GM20000 (cell line): ENCODE data around the gene FEZF2.
A peak's percentile ranks its signal among the peaks of the same experiment; 100 is the strongest.

Experiments used
- DNase-seq: peaks from one replicate; pipeline ENCODE4 v3.0.0; 2012; ENCODE audit warnings: low spot score
- CTCF ChIP-seq: IDR thresholded peaks from 2 replicates; pipeline ENCODE4 v1.5.1; 2012; ENCODE audit warnings: mild to moderate bottlenecking, control low read depth; ENCODE audit errors: extremely low read depth, missing control alignments

The FEZF2 gene

GRCh38 chr3:62373215-62373614 is at the start of gene FEZF2:
Gene FEZF2 (minus strand): TSS chr3:62373550. CDS start chr3:62372868, 682 bp downstream.
- peak; percentile 31 for DNase-seq
- TF ChIP-seq CTCF, result no peak

- no peak for TF ChIP-seq CTCF
- DNase-seq, result no peak
These were observed 47.9 kb upstream of the FEZF2 start for GRCh38 chr3:62421207-62421606.

GRCh38 chr3:62416144-62416543 is 42.8 kb upstream of the FEZF2 start:
- no peak for TF ChIP-seq CTCF
- DNase-seq, result no peak

GRCh38 chr3:62415312-62415801 is 42.0 kb upstream of the FEZF2 start:
- no peak for DNase-seq
- no peak for TF ChIP-seq CTCF

GRCh38 chr3:62414786-62415185 is 41.4 kb upstream of the FEZF2 start:
- no peak for DNase-seq
- no peak for TF ChIP-seq CTCF

- DNase-seq, result no peak
- no peak for TF ChIP-seq CTCF
These were observed 40.3 kb upstream of the FEZF2 start for GRCh38 chr3:62413687-62414086.

GRCh38 chr3:62406945-62407344 is 33.6 kb upstream of the FEZF2 start:
- no peak for DNase-seq

More at GRCh38 chr3:62406945-62407344, 33.6 kb upstream of the FEZF2 start:
- TF ChIP-seq CTCF, result no peak
